Fibroblast of skin of left biceps (primary cell): ENCODE measurements around the gene PRR12.

Experiments
- DNase-seq, 2 experiments: peaks; one replicate each; pipeline ENCODE4 v3.0.0-alpha.2; 2013; ENCODE audit warnings: low read depth in 2 of 2

The PRR12 gene

GRCh38 chr19:49590971-49591730 lies at the start of gene PRR12:
TSS of gene PRR12 (plus strand) at chr19:49591182. CDS start at chr19:49591655, 473 bp downstream.
- DNase-seq = peak; percentile 44 to 47

DNA sequence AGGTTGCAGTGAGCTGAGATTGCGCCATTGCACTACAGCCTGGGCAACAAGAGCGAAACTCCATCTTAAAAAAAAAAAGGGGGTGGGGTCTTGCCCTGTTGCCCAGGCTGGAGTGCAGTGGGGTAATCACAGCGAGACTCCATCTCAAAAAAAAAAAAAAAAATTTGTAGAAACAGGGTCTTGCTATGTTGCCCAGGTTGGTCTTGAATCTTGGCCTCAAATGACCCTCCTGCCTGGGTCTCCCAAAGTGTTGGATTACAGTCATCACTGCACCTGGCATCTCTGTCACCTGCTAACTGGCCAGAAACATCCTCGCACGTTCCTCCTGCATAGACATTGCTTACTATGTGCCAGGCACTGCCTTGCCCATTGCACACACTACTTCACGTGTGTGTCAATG lies 49.1 kb upstream of the PRR12 start:
- DNase-seq = no peak

GRCh38 chr19:49542446-49542845 lies 48.5 kb upstream of the PRR12 start:
- no peak for DNase-seq

GRCh38 chr19:49543032-49543431 lies 48.0 kb upstream of the PRR12 start:
- DNase-seq = no peak

DNA sequence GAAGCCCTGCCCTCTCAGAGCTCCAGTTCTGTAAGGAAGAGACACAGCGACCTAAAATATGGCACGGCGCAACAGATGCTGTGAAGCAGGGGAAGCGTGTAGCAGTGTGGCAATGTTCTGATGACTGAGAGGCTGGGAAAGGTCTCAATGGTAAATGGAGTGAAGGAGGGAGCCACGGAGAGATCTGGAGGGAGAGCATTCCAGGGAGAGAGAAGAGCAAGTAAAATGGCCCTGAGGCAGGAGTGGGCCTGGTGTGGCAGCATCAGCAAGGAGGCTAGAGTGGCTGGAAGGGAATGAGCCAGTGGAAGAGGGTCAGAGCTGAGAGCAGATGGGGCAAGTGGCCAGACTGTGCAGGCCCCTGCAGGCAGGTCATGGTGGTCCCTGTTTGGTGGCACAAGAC lies 46.8 kb upstream of the PRR12 start:
- no peak for DNase-seq

DNA sequence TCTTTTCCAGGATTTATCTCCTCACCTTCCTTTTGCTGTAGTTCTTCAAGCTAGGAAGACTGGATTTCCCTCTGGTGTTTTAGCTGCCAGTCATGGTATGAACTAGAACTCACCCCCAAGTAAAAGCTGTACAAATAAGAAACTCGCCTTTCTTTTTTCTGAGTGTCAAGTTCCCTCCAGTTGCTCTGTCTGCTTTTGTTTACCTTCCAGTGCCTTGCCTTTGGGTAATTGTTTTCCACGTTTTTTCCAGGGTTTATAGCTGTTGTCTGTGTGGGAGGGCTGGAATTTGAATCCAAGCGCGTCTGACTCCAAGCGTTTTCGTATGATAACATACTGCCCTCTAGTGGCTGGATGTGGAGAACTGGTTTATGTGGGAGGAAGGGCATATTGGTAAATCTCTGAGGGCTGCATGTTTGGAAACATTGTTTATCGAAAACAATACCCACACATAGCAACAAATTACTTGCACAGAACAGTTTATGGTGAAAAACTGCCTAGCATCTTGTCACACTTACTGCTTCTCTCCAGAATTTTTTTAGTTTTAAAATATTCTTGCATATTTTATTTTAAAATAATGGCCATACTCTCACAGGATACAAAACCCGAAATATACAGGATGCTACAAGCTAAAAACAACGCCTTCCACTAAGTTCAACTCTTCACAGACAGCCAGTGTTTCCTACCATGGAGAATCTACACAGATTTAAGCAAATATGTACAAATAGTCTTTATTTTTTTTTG lies 44.0 kb upstream of the PRR12 start:
- peak; percentile 66 for DNase-seq

- no peak for DNase-seq
Observed at GRCh38 chr19:49549045-49549444, 41.9 kb upstream of the PRR12 start.

- DNase-seq = no peak
Observed at GRCh38 chr19:49551531-49551930, 39.5 kb upstream of the PRR12 start.

GRCh38 chr19:49552749-49553148 lies 38.2 kb upstream of the PRR12 start:
- no peak for DNase-seq

DNA sequence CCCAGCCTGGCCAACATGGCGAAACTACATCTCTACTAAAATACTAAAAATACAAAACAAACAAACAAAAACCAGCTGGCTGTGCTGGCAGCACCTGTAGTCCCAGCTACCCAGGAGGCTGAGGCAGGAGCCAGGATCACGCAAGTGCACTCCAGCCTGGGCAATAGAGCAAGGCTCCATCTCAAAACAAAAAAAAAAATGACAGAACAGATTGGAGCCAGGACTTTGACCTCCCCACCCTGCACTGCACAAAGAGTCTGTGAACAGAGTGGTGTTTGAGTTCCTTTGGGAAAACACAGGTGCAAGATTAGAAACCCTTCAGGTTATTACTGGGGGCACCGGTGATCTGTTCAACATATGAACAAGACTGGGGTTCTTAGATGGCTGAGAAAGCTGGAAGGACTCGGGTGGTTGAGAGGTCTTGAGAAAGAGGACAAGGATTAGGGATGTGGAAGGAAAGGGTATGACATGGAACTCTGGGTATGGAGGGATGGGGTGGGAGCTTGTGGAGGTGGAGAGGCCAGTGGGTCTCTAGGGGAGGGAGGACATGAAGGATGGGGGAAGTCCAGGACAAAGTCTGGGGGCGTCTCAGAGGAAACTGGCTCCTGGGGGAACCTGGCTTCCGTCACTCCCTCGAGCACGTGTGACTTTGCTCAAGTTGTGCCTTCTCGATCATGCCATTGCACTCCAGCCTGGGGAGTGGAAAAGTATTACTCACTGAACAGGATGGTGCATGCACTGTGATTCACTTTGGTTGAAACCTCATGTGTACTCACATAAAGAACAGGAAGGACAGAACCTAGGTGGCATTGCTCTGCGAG lies 37.3 kb upstream of the PRR12 start:
- no peak for DNase-seq

DNA sequence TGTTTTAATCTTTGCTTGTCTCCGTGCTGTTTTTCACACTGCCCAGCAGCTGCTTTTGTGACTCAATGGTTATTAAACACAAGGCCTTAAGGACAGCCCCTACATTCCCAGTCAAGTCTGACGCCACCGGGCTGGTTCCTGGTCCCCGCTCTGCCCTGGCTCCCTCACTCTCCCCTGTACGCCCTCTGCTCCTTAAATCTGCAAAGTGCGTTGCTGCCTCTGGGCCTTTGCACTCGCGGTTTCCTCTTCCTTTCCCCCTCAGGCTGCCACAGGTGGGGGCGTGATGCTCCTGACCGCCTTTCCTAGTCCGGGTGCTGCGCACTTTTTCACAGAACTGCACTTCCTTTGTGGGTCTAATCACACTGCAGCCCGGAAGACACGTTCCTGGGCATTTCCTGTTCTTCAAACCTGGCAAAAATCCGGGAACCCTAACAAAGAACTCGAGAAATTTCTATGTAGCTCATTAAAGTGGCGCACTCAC lies 36.2 kb upstream of the PRR12 start:
- DNase-seq = no peak

GRCh38 chr19:49555600-49556411 lies 35.2 kb upstream of the PRR12 start:
- DNase-seq = no peak

- no peak for DNase-seq
Observed at GRCh38 chr19:49556412-49557398, 34.3 kb upstream of the PRR12 start.

DNA sequence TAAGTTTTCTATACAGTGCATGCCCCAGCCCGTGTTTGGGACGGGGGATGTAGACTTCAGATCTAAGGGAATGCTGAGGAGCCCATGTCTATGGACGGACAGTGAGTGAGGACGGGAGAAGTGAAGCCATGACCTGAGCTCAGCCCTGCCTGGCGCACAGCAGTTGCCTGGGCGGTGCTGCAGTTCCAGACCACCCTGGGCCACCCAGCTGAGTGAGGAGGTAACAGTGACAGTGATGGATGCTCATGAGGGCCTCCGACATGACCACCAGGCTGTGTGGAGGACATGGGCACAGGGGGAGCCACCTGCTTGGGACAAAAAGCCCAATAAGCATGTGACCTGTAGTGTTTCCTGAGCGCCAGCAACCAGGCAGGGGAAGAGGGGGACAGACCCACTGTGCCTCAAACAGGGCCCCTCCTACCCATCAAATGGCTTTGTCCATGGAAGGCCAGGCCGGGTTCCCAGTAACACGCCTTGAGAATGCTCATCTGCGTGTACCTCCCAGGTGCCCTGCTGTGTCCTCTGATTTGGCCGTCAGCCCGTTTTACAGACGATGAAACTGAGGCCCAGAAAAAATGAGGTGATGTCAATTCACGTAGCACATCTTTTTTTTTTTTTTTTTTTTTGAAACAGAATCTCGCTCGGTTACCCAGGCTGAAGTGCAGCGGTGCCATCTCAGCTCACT lies 33.2 kb upstream of the PRR12 start:
- no peak for DNase-seq

- DNase-seq = no peak
Observed at GRCh38 chr19:49558591-49558990, 32.4 kb upstream of the PRR12 start.

DNA sequence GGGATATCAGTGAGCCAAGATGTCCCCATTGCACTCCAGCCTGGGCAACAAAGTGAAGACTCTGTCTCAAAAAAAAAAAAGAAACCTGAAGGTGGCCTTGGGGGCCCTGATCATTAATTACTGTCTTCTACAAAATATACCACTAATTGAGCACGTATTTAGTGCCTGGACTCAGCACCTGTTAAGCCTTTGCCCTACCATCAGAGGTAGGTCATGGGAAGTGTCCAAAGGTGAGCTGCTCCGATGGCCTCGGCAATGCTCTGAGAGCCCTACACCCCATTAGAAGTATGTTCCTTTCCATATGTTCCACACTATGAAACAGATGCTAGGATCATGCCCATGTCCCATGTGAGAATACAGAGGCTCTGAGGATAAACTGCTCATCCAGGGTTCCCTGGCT lies 31.5 kb upstream of the PRR12 start:
- no peak for DNase-seq

- no peak for DNase-seq
Observed at GRCh38 chr19:49559928-49560327, 31.1 kb upstream of the PRR12 start.

DNA sequence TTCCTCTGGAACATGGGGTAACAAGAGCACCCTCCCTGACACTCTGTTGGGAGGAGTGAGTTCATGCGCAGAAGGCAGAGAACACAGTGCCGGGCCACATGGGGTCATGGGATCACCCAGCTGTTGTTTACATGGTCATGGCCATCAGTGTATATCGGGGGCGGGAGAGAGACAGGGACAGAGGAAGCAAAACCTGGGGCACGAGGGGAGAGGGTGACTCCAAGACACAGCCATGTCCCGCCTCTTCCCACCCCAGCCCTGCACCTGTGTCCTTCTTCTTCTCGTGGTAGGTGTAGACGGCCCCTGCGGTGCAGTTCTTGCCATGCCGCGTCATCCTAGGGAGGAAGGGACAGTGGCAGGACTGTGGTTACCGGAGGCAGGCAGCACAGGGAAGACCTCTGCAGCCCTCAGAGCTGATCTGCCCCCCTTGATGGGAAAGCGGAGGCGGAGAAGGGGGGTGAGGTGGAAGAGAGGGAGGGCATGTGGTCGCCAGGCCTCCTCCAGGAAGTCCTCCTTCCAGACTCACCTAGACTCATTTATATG lies 30.6 kb upstream of the PRR12 start:
- DNase-seq = no peak

GRCh38 chr19:49564616-49565045 lies 26.4 kb upstream of the PRR12 start:
- DNase-seq = no peak
